HG02623 (cell line): ENCODE results near the gene SERPINA12.
"Not testable (repeated sequence)": the region's sequence is repeated elsewhere in the genome, so short reads cannot be mapped to it uniquely, and the experiment has no call there.

Source experiments
- ATAC-seq: cut with Tn5 transposase; IDR thresholded peaks from one replicate; pipeline ENCODE4 v1.9.1; 2021; ENCODE audit warnings: moderate library complexity; ENCODE audit not compliant: unreplicated experiment

The SERPINA12 gene

DNA sequence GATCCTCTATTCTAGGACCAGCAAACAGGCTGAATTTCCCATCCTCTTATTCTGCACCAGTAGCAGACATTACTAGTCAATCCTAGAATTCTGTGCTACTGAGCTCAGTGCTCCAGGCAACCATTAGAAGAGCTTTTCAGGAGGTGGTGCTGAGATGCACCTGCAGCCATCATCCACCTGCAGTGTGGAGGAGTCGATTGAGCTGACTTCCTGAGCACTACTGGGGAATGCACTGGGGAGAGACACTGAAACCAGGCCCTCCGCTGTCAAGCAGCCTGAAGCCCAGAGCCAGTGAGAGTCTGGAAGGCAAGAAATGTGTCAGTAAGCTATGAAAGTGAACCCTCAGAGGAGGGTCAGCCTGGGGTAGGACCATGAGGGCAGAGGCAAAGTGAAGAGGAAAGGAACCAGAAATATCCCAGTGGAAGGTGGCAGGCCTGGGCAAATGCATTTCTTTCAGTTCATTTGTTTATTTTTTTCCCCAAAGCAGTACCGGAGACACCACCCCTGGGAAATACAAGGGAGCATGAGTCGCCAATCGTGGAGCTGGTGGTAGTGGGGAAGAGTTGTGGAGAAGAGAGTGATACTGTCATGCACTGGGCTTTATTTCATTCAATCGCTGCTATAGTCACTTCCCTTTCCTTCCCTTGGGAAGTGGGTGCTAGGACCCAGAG is 28.9 kb upstream of the SERPINA12 start:
- no peak for ATAC-seq

DNA sequence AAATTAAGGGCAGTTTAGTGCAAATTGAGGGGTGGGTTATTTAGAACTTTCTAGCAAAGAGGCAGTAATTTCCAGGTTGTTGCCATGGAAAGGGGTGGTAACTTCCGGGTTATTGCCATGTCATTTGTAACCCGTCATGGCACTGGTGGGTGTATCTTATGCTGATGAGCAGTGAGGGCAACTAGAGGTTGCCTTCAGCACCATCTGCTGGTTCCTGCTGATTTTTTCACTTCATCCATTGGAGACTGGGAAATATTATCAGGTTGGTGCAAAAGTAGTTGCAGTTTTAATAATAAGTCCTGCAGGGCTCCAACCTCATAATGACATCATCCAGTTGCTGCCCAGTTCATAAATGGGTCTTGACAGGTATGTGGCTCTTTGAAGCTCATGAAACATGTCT is 27.6 kb upstream of the SERPINA12 start:
- ATAC-seq: no peak

DNA sequence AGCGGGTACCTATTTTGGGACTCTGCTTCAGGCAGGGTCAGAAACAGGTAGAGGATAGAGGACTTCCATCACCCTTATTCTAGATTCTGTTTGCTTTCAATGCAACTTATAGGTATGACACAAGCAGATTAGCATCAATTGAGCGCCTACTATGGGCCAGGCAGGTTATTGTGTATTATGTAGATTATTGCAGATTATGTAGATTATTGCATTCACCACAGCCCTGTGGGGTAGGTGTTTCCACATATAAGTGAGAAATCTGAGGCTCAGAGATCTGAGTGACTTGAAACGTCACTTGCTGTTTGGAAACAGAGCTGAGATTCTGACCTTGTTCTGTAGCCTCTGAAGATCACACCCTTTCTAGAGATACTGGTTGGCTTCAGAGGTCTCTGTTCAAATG is 26.2 kb upstream of the SERPINA12 start:
- ATAC-seq: no peak

DNA sequence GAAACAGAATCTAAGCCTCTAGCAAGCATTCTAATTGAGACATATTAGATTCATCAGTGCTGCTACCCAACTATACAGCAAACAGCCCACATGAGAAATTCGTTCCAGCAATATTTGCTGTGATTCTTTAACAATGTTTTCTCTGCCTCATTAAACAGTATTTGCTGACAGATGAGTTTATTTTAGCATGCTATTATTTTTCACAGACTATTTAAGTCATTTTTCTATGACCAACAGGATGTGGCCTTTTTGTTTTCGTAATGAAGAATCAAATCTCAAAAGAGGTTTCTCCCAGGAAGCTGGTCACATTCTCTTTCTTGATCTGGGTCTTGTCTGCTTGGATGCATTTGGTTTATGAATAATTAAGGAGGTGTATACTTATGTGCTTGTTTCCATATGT is 23.2 kb upstream of the SERPINA12 start:
- no peak for ATAC-seq

DNA sequence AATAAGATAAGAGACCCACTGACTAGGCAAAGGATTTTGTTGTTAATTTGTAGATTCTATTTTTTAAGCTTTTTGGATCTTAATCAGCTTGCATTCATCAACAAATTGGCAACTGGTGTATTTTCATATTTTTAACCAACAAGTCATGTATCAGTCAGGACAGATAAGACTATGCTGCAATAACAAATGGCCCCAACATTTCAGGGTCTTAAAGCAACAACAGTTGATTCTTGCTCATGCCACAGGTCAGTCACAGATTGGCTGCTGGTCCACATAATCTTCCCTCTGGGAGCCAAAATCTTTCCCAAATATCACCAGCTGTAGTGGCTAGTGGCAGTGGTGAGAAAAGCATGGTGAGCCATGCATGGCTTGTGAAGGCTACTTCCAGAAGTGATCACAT is 21.9 kb upstream of the SERPINA12 start:
- no peak for ATAC-seq

DNA sequence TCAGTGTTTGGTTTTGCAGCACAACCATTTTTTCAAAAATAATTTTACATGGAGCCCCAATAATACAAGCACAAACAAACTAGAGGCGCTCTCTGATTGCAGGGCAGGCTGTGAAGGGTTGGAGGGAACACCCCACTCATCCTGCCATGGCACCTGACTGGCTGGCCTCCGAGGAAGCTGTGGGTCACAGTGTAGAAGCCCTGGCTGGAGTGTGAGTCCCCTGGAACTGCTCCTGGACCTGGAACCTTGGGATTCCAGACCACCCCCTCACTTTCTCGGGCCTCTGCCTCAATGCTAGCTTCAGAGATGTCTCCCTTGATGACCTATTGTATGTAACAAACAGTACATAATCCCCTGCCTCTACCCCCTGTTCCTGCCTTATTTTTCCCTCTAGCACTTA is 14.8 kb upstream of the SERPINA12 start:
- no peak for ATAC-seq

DNA sequence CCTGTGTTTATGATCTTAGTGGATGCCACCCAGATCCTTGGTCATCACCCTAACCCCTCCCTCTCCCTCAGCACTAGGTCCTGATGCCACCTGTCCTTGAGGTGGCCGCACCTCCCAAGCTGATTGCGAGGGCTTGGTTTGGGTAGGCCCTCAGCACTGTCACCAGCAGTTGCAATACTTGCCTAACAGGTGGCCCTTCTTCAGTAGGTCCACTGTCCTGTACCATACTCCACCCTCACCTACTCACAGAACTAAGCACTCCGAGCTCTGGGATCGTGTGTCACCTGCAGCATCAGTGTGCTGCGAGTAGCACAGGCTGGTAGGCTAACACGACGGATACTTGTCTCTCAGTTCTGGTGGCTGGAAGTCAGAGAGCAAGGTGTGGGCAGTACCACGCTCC is 14.0 kb upstream of the SERPINA12 start:
- ATAC-seq: no peak

DNA sequence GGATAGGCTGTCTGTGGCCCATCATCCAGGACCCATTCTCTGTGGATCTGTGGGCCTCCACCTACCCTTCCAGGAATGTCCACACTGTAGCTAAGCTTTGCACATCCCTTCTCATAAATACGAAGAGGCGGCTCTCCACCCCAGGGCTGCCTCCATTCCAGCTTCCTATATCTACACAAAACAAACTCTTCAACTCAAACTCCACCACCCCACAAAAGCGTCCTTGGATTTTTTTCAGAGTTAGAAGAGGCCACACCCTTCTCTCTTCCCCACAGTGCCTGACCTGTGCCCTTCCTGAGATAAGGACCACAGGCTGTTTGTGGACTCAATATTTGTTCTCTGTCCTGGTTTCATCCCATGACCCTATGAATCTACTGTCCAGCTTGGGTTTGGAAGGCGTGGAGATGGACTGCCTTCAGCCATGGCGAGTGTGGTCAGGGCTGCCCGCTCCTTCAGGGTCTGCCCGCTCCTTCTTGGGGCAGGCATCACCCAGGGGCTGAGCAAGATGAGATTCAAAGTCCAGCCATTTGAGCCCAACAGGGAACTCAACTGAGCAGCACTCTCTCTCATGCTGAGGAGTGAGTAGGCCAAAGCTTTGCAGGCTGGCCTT is 13.0 kb upstream of the SERPINA12 start:
- ATAC-seq: no peak

DNA sequence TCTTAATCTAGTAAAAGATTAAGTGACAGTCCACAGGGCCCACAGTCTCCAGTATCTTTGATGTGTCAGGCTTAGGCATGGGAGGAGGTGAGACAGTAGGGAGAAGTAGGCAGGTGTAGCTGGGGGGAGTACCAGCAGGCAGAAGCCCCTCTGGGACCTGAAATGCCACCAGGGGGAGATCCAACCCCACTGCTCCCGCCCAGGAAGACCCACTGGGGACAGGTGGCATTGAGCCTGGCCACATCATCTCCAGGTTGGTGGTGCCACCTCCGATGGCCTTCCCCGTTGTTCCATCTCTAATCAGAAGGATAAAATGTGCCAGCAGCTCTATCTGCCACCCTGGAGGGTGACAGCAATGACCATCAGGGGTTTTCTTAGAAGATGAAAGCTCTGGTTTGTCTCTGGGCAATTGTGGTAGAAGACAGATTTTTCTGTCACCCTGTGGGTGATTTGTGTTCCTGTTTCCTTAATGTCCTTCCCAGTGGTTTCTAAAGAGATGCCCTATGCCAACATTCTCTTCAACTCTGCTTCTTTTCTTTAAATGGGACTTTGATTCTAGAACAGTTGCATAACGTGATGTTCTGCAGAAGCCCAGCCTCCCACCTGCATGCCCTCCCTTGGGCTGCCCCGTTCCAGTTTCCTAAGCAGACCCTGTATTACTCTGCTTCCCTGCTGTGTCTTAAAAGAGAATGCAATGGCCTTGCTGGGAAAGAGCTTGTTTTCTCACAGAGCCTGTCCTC is 12.3 kb upstream of the SERPINA12 start:
- no peak for ATAC-seq

DNA sequence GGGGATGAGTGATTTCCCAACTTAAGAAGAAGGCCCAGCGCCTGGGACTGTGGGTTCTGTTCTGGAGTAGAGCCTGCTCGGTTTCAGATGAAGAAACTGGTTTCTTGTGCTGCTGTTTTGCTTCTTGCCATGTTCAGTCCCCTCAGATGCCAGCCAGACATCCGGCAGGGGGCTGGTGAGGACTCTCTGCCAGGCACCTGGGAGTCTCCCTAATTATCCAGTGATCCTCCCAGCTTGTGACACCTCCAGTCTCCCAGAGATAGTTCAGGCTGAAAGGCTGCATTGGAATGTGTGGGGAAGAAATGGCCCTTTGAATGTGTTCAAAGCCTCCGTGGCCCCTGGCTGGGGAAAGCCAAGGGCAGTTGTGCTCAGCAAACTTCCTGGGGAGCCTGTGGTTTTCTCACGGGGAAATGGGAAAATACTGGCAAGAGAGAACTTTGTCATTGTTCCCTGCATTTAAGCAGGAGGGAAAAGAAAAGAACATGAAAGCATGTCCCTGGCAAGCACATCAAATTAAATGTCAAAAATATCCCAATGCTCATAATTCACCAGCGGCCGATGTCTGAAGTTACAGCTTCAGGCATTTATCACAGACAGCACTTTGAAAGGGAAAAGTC is 8.5 kb upstream of the SERPINA12 start:
- ATAC-seq: no peak

DNA sequence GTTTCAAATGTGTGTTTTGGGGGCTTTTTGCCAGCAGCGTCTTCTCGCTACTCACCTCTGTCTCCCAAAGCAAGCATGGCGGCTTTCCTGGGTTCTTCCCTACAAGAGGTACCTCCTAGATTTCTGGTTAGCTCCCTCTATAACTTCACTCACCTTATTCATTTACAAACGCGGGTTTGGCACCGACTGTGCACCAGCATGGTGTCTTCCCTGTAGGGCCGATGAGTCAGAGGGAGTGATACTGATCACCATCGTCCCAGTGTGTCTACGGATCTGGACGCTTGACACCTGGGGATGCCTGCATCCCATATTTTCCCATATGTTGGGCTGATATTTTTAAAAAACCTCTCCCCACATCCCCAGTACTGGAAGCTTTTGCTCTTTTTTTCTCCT is 8.0 kb upstream of the SERPINA12 start:
- no peak for ATAC-seq

DNA sequence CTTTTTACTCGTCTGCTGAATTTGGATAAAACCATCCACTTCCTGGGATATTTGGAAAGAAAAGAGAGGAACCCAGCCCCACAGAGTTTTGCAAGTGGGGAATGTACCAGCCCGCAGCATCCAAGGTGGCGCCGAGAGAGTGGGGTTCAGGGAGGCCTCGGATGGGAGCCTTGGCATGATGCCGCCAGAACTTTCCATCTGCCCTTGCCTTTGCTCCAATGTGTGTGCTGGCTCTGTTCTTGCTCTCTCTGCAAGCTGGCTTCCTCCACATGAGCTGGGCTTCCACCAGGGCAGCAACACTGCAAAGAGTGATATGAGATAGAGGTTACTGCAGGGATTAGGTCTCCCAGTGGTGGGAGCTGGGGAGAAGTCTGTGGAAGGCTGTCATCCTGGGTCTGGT is 6.6 kb upstream of the SERPINA12 start:
- ATAC-seq: no peak

DNA sequence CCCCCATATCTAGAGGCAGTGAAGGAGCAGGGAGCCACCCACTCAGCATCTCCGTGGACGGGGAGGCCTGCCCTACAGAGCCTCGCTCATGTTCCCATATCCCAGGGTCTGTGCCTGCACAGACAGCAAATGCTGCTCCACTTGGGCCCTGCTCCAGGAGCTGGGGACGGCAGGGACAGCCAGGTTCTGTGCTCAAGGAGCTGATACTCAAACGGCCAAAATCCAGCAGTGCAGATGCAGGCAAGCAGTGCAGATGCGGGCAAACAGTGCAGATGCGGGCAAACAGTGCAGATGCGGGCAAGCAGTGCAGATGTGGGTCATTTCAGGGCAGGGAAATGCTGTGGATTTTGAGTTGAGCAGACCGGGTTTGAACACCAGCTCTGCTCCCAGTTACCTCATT is 6.2 kb upstream of the SERPINA12 start:
- no peak for ATAC-seq

DNA sequence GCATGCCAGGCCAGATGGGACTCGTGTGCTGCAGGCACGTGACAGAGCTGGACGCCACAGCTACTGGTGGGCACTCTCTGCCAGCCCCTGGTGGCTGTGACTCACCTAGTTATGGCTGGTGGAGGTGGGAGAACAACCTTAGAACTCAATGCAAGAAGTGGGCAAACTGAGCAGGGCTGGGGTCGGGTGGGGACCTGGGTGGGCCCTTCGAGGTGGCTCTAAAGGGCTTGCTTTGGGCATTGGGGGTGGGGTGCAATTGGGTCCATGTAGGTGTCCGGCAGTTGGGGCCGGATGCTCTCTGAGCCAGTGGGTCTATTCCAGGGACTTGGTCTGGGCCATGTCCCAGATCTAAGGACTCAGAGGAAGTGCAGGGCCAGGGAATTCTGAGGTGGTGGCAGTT is 5.1 kb upstream of the SERPINA12 start:
- no peak for ATAC-seq

DNA sequence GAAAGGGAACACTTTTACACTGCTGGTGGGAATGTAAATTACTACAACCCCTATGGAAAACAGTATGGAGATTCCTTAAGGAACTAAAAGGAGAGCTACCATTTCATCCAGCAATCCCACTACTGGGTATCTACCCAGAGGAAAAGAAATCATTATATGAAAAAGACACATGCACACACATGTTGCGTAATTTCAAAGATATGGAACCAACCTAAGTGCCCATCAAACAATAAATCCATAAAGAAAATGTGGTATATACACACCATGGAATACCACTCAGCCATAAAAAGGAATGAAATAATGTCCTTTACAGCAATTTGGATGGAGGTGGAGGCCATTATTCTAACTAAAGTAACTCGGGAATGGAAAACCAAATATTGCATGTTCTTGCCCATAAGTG is 1.2 kb upstream of the SERPINA12 start:
- ATAC-seq: not testable (repeated sequence)

DNA sequence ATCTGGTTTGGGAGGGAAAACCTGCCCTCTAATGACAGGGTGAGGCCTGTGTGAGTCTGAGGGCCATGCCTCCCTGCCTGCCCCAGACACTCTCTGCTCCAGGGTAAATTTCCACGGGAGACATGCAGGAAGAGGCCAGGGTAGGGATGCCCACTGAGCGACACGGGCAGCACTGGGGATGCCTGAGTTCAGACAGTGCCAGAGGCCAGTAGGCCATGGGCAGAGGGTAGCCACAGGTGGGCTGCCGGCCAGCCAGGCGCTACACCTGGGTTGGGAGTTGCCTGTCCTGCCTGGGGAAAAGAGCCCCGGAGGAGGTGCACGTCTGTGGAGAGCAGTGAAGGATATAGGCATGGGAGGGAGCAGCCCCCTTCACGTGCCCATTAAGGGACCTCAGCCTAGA is 3.6 kb downstream of the SERPINA12 start:
- ATAC-seq: no peak

DNA sequence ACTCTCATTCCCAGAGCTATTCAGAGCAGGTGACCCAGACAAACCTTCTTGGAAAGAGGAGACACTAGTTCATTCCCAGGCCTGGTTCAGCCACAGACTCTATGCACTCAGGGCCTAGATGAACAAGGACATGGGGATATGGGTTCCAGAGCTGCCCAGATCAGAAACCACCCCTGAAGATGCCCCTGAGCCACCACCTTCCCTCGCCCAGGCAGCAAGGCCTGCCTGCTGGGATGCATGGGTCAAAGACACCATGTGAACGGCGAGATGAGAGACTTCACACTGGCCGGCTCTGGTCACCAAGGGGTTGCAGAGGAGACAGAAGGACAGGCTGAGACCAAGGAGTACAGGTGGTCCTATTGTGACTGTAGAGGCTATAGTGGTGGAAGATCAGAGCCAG is 4.1 kb downstream of the SERPINA12 start:
- ATAC-seq: no peak

DNA sequence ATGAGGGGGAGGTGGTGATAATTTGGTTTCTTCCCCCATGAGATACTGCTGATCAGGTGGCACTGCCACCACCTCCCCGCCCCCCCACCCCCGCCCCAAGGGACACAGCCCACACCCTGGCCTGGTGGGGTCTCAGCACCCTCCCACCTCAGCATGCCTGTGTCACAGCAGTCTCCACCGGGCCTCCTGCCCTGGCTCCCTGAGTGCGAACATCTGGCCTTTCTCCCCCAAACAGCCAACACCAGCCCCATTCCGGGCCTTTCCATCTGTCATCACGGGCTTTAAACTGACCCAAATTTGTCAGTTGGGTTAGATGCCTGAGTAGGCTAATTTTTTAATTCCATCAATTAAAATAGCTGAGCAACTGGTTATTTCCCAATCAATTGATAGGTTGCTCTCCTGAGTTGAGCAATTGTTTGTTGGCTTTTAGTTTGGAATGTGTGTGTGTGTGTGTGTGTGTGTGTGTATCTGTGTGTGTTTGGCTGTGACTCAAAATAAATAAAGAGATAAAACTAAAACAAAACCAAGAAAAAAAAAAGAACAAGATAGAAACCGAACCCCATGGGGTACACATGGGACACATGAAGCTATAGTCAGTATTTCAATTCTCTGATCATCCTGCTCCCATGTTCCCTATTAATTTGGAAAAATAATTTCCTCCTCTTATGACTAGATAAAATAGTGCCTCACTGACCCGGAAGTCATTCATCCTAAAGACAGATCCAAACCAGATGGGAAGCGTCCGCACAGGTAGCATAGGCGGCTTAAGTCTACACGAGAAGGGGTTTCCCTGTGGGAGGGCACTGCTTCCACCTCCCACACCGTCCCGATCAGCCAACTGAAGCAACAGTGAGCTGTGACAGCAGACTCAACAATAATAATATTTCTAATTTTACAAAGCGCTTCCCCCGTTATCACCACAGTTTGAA is 7.4 kb downstream of the SERPINA12 start:
- no peak for ATAC-seq

DNA sequence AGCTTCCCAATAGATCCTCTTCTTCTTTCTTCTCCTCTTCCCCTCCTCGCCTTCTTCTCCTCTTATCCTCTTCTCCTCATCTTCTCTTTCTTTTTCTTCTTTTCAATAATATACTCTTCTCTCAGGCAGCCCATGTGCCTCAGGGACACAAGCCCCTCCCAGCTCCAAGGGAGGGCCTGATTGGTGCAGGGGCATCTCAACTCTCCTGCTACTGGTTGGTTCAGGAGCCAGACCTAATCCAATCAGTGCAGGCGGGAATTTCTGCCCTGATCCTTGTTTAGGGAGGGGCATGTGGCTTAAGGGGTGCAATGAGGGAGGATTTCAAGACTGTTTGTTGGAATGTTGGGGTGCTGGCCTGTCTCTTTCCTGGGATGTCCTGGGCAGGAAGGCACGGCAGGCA is 9.0 kb downstream of the SERPINA12 start:
- no peak for ATAC-seq

DNA sequence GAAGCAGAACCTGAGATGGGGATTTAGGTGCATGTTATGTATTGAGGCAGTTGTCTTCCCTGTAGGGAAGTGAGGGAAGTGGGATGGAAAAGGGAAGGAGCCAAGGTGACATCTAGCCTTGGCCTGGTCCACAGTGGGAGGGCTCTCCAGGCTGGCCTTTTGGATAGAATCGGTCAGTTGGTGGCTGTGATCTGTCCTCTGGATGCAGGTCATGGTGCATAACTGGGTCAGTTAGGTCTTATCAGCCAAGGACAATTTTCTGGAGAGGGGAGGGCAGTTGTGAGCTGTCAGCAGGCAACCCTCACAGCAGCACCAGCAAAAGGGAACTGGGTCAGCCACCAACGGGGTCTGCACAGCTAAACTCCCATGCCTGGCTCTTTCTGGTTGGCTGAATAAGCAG is 9.6 kb downstream of the SERPINA12 start:
- ATAC-seq: no peak

DNA sequence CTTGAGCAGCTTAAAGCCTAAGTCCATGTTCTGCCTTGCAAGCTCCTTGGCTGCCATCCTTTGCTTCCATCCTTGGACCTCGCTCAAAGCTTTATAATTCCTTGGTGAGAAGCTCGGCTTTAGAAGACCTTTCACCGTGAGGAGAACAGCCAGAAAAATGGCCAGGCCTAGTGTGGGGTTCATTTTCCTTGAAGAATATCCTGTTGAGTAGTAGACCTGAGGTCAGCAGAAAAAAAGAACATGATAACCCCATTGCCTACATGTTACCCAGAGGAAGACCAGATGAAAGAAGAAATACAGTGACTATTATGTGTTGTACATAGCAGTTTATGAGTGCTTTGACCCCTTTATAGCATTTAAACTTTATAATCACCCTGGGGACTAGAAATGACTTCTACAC is 11.1 kb downstream of the SERPINA12 start:
- ATAC-seq: no peak
